Keratinocyte (primary cell): ENCODE measurements around the gene ABL2. TPM values are rescaled to one million over a fixed set of nuclear protein-coding genes. Genes with fewer than 3 reads are reported as not detected.

Source experiments
- DNase-seq: peaks from one replicate; pipeline ENCODE4 v3.0.0-alpha.2; 2011; ENCODE audit warnings: low read depth, missing footprints, low spot score
- FAIRE-seq: peaks from 2 replicates; lab custom pipeline; 2011; peaks lifted over from hg19 to GRCh38; lab: Jason Lieb, UNC
- H2AFZ ChIP-seq: 2 replicates; pipeline ENCODE4 v1.6.0; 2012; ENCODE audit warnings: low read length, control low read depth, inconsistent platforms; ENCODE audit not compliant: control insufficient read depth
- H3K27ac ChIP-seq: 2 replicates; pipeline ENCODE4 v1.5.1; 2011; ENCODE audit warnings: low read length; ENCODE audit not compliant: control insufficient read depth, insufficient read depth
- H3K27me3 ChIP-seq: 3 replicates; pipeline ENCODE4 v1.6.0; 2011; ENCODE audit warnings: low read length; ENCODE audit not compliant: control insufficient read depth, insufficient read depth; ENCODE audit errors: extremely low read depth
- H3K36me3 ChIP-seq, 2 experiments: 2 replicates in 1 of 2; 3 replicates in 1 of 2; pipeline ENCODE4 v1.5.1; 2011; ENCODE audit warnings: low read length in 2 of 2, mild to moderate bottlenecking in 1 of 2; ENCODE audit not compliant: control insufficient read depth in 2 of 2, insufficient read depth in 2 of 2; ENCODE audit errors: extremely low read depth in 1 of 2
- H3K4me1 ChIP-seq: 3 replicates; pipeline ENCODE4 v1.5.1; 2011; ENCODE audit warnings: low read length; ENCODE audit not compliant: control insufficient read depth, insufficient read depth; ENCODE audit errors: extremely low read depth
- H3K4me2 ChIP-seq: 3 replicates; pipeline ENCODE4 v1.6.0; 2011; ENCODE audit warnings: low read depth, low read length; ENCODE audit not compliant: control insufficient read depth, insufficient read depth; ENCODE audit errors: extremely low read depth
- H3K4me3 ChIP-seq, 3 experiments: fragments of 200-600 bp in 1 of 3; sonication (generic) in 1 of 3; 2 replicates in 2 of 3; 3 replicates in 1 of 3; pipeline ENCODE4 v1.5.1; 2011 to 2016; ENCODE audit warnings: low read length in 3 of 3, mild to moderate bottlenecking in 3 of 3, control low read depth in 2 of 3, inconsistent platforms in 1 of 3, low read depth in 1 of 3, mixed read lengths in 1 of 3, mixed run types in 1 of 3, moderate library complexity in 1 of 3; ENCODE audit not compliant: control insufficient read depth in 2 of 3, insufficient read depth in 2 of 3; ENCODE audit errors: extremely low read depth in 1 of 3
- H3K79me2 ChIP-seq: 2 replicates; pipeline ENCODE4 v1.6.0; 2012; ENCODE audit warnings: low read length; ENCODE audit not compliant: control insufficient read depth, insufficient read depth
- H3K9ac ChIP-seq: 3 replicates; pipeline ENCODE4 v1.6.0; 2011; ENCODE audit warnings: low read length; ENCODE audit not compliant: control insufficient read depth, insufficient read depth; ENCODE audit errors: extremely low read depth
- H3K9me1 ChIP-seq: 3 replicates; pipeline ENCODE4 v1.6.0; 2011; ENCODE audit warnings: low read length; ENCODE audit not compliant: control insufficient read depth, insufficient read depth; ENCODE audit errors: extremely low read depth
- H3K9me3 ChIP-seq: 2 replicates; pipeline ENCODE4 v1.5.1; 2012; ENCODE audit warnings: low read depth, low read length; ENCODE audit not compliant: control insufficient read depth
- H4K20me1 ChIP-seq: 3 replicates; pipeline ENCODE4 v1.6.0; 2011; ENCODE audit warnings: low read length; ENCODE audit not compliant: control insufficient read depth, insufficient read depth; ENCODE audit errors: extremely low read depth
- EZH2 ChIP-seq: IDR thresholded peaks from one replicate; pipeline ENCODE4 v1.6.1; 2012; ENCODE audit warnings: inconsistent platforms, mild to moderate bottlenecking, low read length, moderate library complexity
- dilution Hi-C: fragments of 300-500 bp; cut with MboI; formaldehyde crosslinking; loops from one replicate; pipeline ENCODE4 v1.7.0; 2020; ENCODE audit warnings: low sequenced_read_pairs; ENCODE audit not compliant: extremely low pct_ligation_motif_present
- polyA plus RNA-seq, 5 experiments: library from polyadenylated mRNA; depleted of rRNA in 3 of 5; stranded (reverse) in 3 of 5; stranded (forward) in 1 of 5; unstranded in 1 of 5; fragments of >200 nt; gene quantifications; 1 replicate in 1 of 5; 2 replicates in 3 of 5; 3 replicates in 1 of 5; pipeline versions ENCODE4 v1.2.1 to v1.2.3, GENCODE V29; 2011 to 2012; ENCODE audit warnings: missing spikeins in 2 of 5, low read depth in 1 of 5, low replicate concordance in 1 of 5
- TF ChIP-seq, protein P1 (sequence below), 3 experiments: IDR thresholded peaks in 1 of 3; conservative IDR thresholded peaks in 1 of 3; optimal IDR thresholded peaks in 1 of 3; 2 replicates in 2 of 3; 3 replicates in 1 of 3; pipeline versions ENCODE3 to v1.5.1; 2011; ENCODE audit warnings: low read length in 3 of 3, mild to moderate bottlenecking in 3 of 3, moderate library complexity in 2 of 3, control low read depth in 1 of 3, inconsistent platforms in 1 of 3; ENCODE audit not compliant: insufficient read depth in 2 of 3; ENCODE audit errors: extremely low read depth in 1 of 3

ABL2 gene
- polyA plus RNA-seq, 1 donor (not counting 4 experiments of a cell fraction or from before 2014, with no cell fraction given): 37.6 TPM

DNA sequence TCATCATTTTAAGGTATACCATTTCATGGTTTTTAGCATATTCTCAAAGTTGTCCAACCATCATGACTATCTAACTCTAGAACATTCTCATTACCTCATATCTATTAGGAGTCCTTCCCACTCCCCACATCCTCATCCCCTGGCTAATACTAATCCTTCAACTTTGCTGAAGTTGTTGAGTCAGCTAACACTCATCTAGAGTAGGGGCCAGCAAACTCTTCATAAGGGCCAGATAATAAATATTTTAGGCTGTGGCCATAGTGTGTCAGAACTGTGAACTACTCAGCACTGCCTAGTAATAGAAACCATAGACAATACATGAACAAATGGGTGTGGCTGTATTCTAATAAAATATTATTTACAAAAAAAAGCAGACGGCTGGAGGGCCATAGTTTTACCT is 104.6 kb downstream of the ABL2 start:
- Histone ChIP-seq H3K79me2 (peaks cover 59% of the 10 kb centered on the region), H3K36me3 (peaks cover 27 to 31% of the 10 kb centered on the region in 2 experiments), H3K27ac (peak overlapping the region; percentile 58)

DNA sequence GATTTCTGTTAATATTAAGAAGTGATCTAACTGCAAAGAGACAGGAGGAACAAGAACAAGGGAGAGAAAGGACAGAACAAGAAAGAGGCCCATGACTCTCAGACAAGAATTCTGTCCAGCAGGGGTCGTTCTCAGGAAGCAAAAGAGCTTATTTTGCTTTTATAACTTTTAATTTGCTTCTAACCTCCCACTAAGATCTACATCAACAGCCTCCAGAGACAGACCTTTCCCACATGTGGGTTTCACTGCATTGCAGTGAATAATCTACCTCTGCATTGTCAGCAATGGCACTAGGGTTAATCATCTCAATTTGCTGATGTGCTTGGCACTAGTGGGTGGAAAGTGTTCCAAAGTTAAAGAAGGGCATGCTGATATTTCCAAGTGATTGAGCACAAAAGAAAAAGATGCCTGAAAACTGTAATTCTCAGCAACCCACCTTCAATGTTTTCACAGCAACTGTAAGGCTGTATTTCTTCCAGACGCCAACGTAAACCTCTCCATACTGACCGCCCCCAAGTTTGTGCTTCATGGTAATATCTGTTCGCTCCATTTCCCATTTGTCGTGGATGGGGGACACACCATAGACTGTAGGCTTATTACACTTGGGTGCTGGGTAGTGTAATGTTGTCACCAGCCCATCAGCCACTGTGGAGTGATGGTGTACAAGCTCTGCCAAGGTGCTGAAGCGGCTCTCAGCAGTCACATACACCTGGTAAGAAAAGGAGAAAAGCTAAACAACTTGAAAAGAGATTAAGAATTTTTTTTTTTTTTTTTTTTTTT is 108.1 kb downstream of the ABL2 start:
- no peak overlapping the region for H3K4me2 ChIP-seq
- FAIRE-seq: no peak
- H3K4me1 ChIP-seq: peaks cover 19% of the 10 kb centered on the region
- peaks cover 47% of the 10 kb centered on the region for H3K79me2 ChIP-seq
- H3K9me1 ChIP-seq: no peaks in the 10 kb centered on the region
- no peak overlapping the region for H3K4me3 ChIP-seq
- dilution Hi-C loops: no loop called here
- H3K36me3 ChIP-seq: peaks cover 30 to 37% of the 10 kb centered on the region in 2 experiments
- H3K9me3 ChIP-seq: no peaks in the 10 kb centered on the region
- no peak overlapping the region for H2AFZ ChIP-seq
- H4K20me1 ChIP-seq: peaks cover 3% of the 10 kb centered on the region
- DNase-seq: no peak
- no peaks in the 10 kb centered on the region for H3K27me3 ChIP-seq
- no peak overlapping the region for H3K9ac ChIP-seq
- no peak for TF ChIP-seq EZH2
- TF ChIP-seq, protein P1, sequence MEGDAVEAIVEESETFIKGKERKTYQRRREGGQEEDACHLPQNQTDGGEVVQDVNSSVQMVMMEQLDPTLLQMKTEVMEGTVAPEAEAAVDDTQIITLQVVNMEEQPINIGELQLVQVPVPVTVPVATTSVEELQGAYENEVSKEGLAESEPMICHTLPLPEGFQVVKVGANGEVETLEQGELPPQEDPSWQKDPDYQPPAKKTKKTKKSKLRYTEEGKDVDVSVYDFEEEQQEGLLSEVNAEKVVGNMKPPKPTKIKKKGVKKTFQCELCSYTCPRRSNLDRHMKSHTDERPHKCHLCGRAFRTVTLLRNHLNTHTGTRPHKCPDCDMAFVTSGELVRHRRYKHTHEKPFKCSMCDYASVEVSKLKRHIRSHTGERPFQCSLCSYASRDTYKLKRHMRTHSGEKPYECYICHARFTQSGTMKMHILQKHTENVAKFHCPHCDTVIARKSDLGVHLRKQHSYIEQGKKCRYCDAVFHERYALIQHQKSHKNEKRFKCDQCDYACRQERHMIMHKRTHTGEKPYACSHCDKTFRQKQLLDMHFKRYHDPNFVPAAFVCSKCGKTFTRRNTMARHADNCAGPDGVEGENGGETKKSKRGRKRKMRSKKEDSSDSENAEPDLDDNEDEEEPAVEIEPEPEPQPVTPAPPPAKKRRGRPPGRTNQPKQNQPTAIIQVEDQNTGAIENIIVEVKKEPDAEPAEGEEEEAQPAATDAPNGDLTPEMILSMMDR (optimal IDR thresholded peaks at IDR 0.05 in 1 of 3, IDR thresholded peaks at IDR 0.05 in 1 of 3, conservative IDR thresholded peaks at IDR 0.05 in 1 of 3; ENCODE audit: extremely low read depth in 1 of 3, insufficient read depth in 2 of 3, low read length in 3 of 3): peak; percentile 26 to 31 (median 30)
- H3K27ac ChIP-seq: no peak overlapping the region

More for the DNA sequence above, 104.6 kb downstream of the ABL2 start:
- Histone ChIP-seq H3K27me3 (no peaks in the 10 kb centered on the region), H3K9me1 (no peaks in the 10 kb centered on the region), H2AFZ (no peak overlapping the region), H4K20me1 (peaks cover 3% of the 10 kb centered on the region), H3K9ac (no peak overlapping the region), H3K4me3 (no peak overlapping the region), H3K4me2 (peak overlapping the region; percentile 25), H3K4me1 (peaks cover 49% of the 10 kb centered on the region), H3K9me3 (no peaks in the 10 kb centered on the region)
- no peak for DNase-seq
- TF ChIP-seq, protein P1 (optimal IDR thresholded peaks at IDR 0.05 in 1 of 3, IDR thresholded peaks at IDR 0.05 in 1 of 3, conservative IDR thresholded peaks at IDR 0.05 in 1 of 3; ENCODE audit: extremely low read depth in 1 of 3, insufficient read depth in 2 of 3, low read length in 3 of 3): no peak
- TF ChIP-seq EZH2: no peak
- dilution Hi-C loops: no loop called here
- no peak for FAIRE-seq
